Neural progenitor cell (in vitro differentiated cells): ENCODE measurements around the gene BOC. TPM values are rescaled to one million over a fixed set of nuclear protein-coding genes. Genes with fewer than 3 reads are reported as not detected.
A peak's percentile ranks its signal among the peaks of the same experiment; 100 is the strongest.

ENCODE experiments used
- DNase-seq: peaks from one replicate; pipeline ENCODE4 v3.0.0-alpha.2; 2016; ENCODE audit warnings: low spot score
- H2AFZ ChIP-seq: fragments of 200-600 bp; sonication (generic); replicated peaks from 2 replicates; pipeline ENCODE4 v1.6.1; 2016; ENCODE audit warnings: antibody characterized with exemption
- H3F3A ChIP-seq: fragments of 200-600 bp; sonication (generic); 2 replicates; pipeline ENCODE4 v1.6.1; 2016; ENCODE audit warnings: antibody characterized with exemption, low read depth
- H3K27ac ChIP-seq: fragments of 200-600 bp; sonication (generic); 2 replicates; pipeline ENCODE4 v1.5.1; 2016; ENCODE audit warnings: mild to moderate bottlenecking
- H3K27me3 ChIP-seq: fragments of 200-600 bp; sonication (generic); 2 replicates; pipeline ENCODE4 v1.6.1; 2016; ENCODE audit warnings: mild to moderate bottlenecking, moderate library complexity
- H3K36me3 ChIP-seq: fragments of 200-600 bp; sonication (generic); 2 replicates; pipeline ENCODE4 v1.5.1; 2016
- H3K4me1 ChIP-seq: fragments of 200-600 bp; sonication (generic); 2 replicates; pipeline ENCODE4 v1.6.1; 2016; ENCODE audit warnings: mixed run types
- H3K4me2 ChIP-seq: fragments of 200-600 bp; sonication (generic); 2 replicates; pipeline ENCODE4 v1.6.1; 2016
- H3K4me3 ChIP-seq: fragments of 200-600 bp; sonication (generic); 2 replicates; pipeline ENCODE4 v1.5.1; 2016
- H3K79me2 ChIP-seq: fragments of 200-600 bp; sonication (generic); 2 replicates; pipeline ENCODE4 v1.6.1; 2016; ENCODE audit warnings: low read depth
- H3K9ac ChIP-seq: fragments of 200-600 bp; sonication (generic); 2 replicates; pipeline ENCODE4 v1.6.1; 2016
- H3K9me3 ChIP-seq: fragments of 200-600 bp; sonication (generic); 2 replicates; pipeline ENCODE4 v1.5.1; 2016; ENCODE audit warnings: low read depth
- H4K20me1 ChIP-seq: fragments of 200-600 bp; sonication (generic); 2 replicates; pipeline ENCODE4 v1.6.1; 2016; ENCODE audit warnings: low read depth
- H3K27ac Mint-ChIP-seq: 3 replicates; pipeline ENCODE4 v1.8.0; 2021; ENCODE audit warnings: mixed read lengths
- H3K27me3 Mint-ChIP-seq: 2 replicates; pipeline ENCODE4 v1.8.0; 2022; ENCODE audit warnings: low read depth, mild to moderate bottlenecking, inconsistent platforms, moderate library complexity, mixed read lengths; ENCODE audit not compliant: insufficient read depth
- H3K36me3 Mint-ChIP-seq: 3 replicates; pipeline ENCODE4 v1.8.0; 2021; ENCODE audit warnings: mixed read lengths
- H3K4me1 Mint-ChIP-seq: 3 replicates; pipeline ENCODE4 v1.8.0; 2021; ENCODE audit warnings: mixed read lengths
- H3K4me3 Mint-ChIP-seq: 3 replicates; pipeline ENCODE4 v1.8.0; 2021; ENCODE audit warnings: mild to moderate bottlenecking, moderate library complexity, mixed read lengths
- H3K9me3 Mint-ChIP-seq: 3 replicates; pipeline ENCODE4 v1.8.0; 2020; ENCODE audit warnings: mixed read lengths
- EZH2 ChIP-seq: fragments of 200-600 bp; sonication (generic); IDR thresholded peaks from 2 replicates; pipeline ENCODE4 v1.6.1; 2017; ENCODE audit warnings: antibody characterized with exemption, mild to moderate bottlenecking, moderate library complexity
- EZH2phosphoT487 ChIP-seq: fragments of 200-600 bp; sonication (generic); IDR thresholded peaks from 2 replicates; pipeline ENCODE4 v1.6.1; 2017; ENCODE audit warnings: antibody characterized with exemption
- total RNA-seq: library from RNA; depleted of rRNA; stranded (reverse); fragments of >200 nt; gene quantifications from 2 replicates; pipeline ENCODE4 v1.2.3, GENCODE V29; 2015; ENCODE audit warnings: low replicate concordance
- TF ChIP-seq, protein P1 (sequence below): fragments of 200-600 bp; sonication (generic); IDR thresholded peaks from 2 replicates; pipeline ENCODE4 v1.5.1; 2017; ENCODE audit warnings: antibody characterized with exemption, mild to moderate bottlenecking

BOC gene
- total RNA-seq, 1 donor from 2014 or later = 35.2 TPM

- H4K20me1 ChIP-seq = no peaks in the 10 kb centered on the region
- H3K4me1 ChIP-seq = peaks cover 8% of the 10 kb centered on the region
- H3F3A ChIP-seq = peaks cover 4% of the 10 kb centered on the region
- H3K36me3 Mint-ChIP-seq = peaks cover 2% of the 10 kb centered on the region
- H2AFZ ChIP-seq = no peak overlapping the region
- H3K4me3 Mint-ChIP-seq = no peak overlapping the region
- H3K27ac ChIP-seq = no peak overlapping the region
- H3K27ac Mint-ChIP-seq = no peak overlapping the region
- TF ChIP-seq EZH2phosphoT487 (no peak), EZH2 (no peak)
- TF ChIP-seq, protein P1, sequence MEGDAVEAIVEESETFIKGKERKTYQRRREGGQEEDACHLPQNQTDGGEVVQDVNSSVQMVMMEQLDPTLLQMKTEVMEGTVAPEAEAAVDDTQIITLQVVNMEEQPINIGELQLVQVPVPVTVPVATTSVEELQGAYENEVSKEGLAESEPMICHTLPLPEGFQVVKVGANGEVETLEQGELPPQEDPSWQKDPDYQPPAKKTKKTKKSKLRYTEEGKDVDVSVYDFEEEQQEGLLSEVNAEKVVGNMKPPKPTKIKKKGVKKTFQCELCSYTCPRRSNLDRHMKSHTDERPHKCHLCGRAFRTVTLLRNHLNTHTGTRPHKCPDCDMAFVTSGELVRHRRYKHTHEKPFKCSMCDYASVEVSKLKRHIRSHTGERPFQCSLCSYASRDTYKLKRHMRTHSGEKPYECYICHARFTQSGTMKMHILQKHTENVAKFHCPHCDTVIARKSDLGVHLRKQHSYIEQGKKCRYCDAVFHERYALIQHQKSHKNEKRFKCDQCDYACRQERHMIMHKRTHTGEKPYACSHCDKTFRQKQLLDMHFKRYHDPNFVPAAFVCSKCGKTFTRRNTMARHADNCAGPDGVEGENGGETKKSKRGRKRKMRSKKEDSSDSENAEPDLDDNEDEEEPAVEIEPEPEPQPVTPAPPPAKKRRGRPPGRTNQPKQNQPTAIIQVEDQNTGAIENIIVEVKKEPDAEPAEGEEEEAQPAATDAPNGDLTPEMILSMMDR = no peak
- H3K27me3 Mint-ChIP-seq = peaks cover 3% of the 10 kb centered on the region
- DNase-seq = no peak
- H3K27me3 ChIP-seq = no peaks in the 10 kb centered on the region
- H3K9me3 Mint-ChIP-seq = peaks cover 6% of the 10 kb centered on the region
- no peaks in the 10 kb centered on the region for H3K79me2 ChIP-seq
- H3K36me3 ChIP-seq = no peaks in the 10 kb centered on the region
- peaks cover 6% of the 10 kb centered on the region for H3K4me1 Mint-ChIP-seq
- H3K9ac ChIP-seq = no peak overlapping the region
- H3K4me2 ChIP-seq = no peak overlapping the region
- H3K4me3 ChIP-seq = no peak overlapping the region
- no peaks in the 10 kb centered on the region for H3K9me3 ChIP-seq
These were observed 38.3 kb upstream of the BOC start for GRCh38 chr3:113173102-113173501.

- no peaks in the 10 kb centered on the region for H3K9me3 ChIP-seq
- Mint-ChIP-seq H3K36me3 (peaks cover 2% of the 10 kb centered on the region), H3K9me3 (peaks cover 8% of the 10 kb centered on the region), H3K27ac (no peak overlapping the region), H3K4me1 (peaks cover 6% of the 10 kb centered on the region), H3K27me3 (peaks cover 3% of the 10 kb centered on the region), H3K4me3 (no peak overlapping the region)
- no peaks in the 10 kb centered on the region for H3K36me3 ChIP-seq
- no peak overlapping the region for H3K4me3 ChIP-seq
- no peak for DNase-seq
- H3F3A ChIP-seq = peaks cover 2% of the 10 kb centered on the region
- H3K4me1 ChIP-seq = peaks cover 10% of the 10 kb centered on the region
- H4K20me1 ChIP-seq = no peaks in the 10 kb centered on the region
- H3K79me2 ChIP-seq = no peaks in the 10 kb centered on the region
- no peak overlapping the region for H3K27ac ChIP-seq
- H3K4me2 ChIP-seq = no peak overlapping the region
- H2AFZ ChIP-seq = no peak overlapping the region
- TF ChIP-seq EZH2 = no peak
- TF ChIP-seq EZH2phosphoT487 = no peak
- TF ChIP-seq, protein P1 = no peak
- no peak overlapping the region for H3K9ac ChIP-seq
- H3K27me3 ChIP-seq = no peaks in the 10 kb centered on the region
These were observed 37.1 kb upstream of the BOC start for GRCh38 chr3:113174304-113174703.

DNA sequence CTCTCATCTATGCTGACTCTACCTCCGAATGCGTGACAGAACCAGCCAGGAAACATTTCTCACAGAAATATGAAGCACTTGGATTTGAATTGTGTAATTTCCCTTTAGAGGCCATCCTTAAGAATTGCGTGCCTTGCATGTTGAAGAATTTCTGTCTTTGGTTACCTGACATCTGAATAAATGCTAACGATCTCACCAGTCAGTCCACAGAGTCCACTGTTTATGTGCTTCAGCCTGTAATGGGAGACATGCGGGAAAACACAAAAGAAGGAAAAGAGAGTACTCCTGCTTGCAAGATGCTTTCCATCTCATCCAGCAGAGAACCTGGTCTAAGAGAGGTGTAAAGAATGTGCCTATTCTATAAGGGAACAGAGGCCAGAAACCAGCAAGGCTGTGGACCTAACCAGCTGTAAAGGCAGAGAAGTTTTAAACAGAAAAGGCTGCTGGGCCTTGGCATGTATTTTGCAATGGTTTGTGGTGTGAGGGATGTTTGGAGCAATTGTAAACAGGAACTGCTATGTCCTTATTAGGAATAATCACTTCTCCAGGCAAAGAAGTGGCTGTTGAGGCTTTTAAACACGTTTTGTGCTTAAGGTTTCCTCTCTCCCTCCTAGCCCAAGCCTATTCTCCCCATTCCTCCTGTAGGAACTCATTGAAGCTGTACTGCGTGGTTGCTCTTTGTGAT lies 36.4 kb upstream of the BOC start:
- Histone ChIP-seq H3K4me2 (no peak overlapping the region), H4K20me1 (no peaks in the 10 kb centered on the region), H2AFZ (no peak overlapping the region), H3K4me3 (no peak overlapping the region), H3K27ac (no peak overlapping the region), H3K36me3 (no peaks in the 10 kb centered on the region), H3K4me1 (peaks cover 14% of the 10 kb centered on the region), H3K79me2 (no peaks in the 10 kb centered on the region), H3K27me3 (no peaks in the 10 kb centered on the region), H3K9me3 (no peaks in the 10 kb centered on the region), H3F3A (peaks cover 8% of the 10 kb centered on the region), H3K9ac (no peak overlapping the region)
- Mint-ChIP-seq H3K9me3 (peaks cover 8% of the 10 kb centered on the region), H3K4me3 (no peak overlapping the region), H3K36me3 (peaks cover 2% of the 10 kb centered on the region), H3K4me1 (peaks cover 6% of the 10 kb centered on the region), H3K27me3 (no peaks in the 10 kb centered on the region), H3K27ac (peak overlapping the region; percentile 70)
- no peak for DNase-seq
- TF ChIP-seq EZH2 (no peak), EZH2phosphoT487 (no peak)
- TF ChIP-seq, protein P1 = no peak
